T-cell (primary cell): Measurements from ENCODE around the gene NELL1. TPM values are rescaled to one million over a fixed set of nuclear protein-coding genes. Genes with fewer than 3 reads are reported as not detected.

ENCODE experiments used
- ATAC-seq, 4 experiments: fragments of 200-7000 bp in 3 of 4; fragments of 150-1000 bp in 1 of 4; cut with Tn5 transposase; replicated peaks in 1 of 4; 1 replicate in 3 of 4; 2 replicates in 1 of 4; pipeline ENCODE4 v1.10.0; 2021; ENCODE audit warnings: moderate library complexity in 3 of 4, mild to moderate bottlenecking in 2 of 4, moderate number of reproducible peaks in 1 of 4
- CTCF ChIA-PET, 2 donors: fragments of 300-600 bp; sonication (Branson Sonifier 250); formaldehyde crosslinking; loops; one replicate each; lab custom pipeline; 2022; ENCODE audit warnings: antibody characterized with exemption in 2 of 2; lab: Charles Lee
- POLR2A ChIA-PET, 2 donors: fragments of 300-600 bp; sonication (Branson Sonifier 250); formaldehyde crosslinking; loops; one replicate each; lab custom pipeline; 2022; ENCODE audit warnings: antibody characterized with exemption in 2 of 2; lab: Charles Lee
- DNase-seq, 35 experiments: peaks; one replicate each; pipeline versions ENCODE4 v3.0.0 to v3.0.0-alpha.2; 2013 to 2023
- H3K27ac ChIP-seq: one replicate; pipeline ENCODE4 v1.5.1; 2013; ENCODE audit warnings: low read length
- H3K27me3 ChIP-seq, 2 experiments: replicated peaks in 1 of 2; 1 replicate in 1 of 2; 2 replicates in 1 of 2; pipeline versions ENCODE4 v1.6.1 to v1.7.0; 2013; ENCODE audit warnings: low read length in 1 of 2, mixed read lengths in 1 of 2; ENCODE audit not compliant: control insufficient read depth in 2 of 2, insufficient read depth in 2 of 2; ENCODE audit errors: extremely low read depth in 1 of 2
- H3K36me3 ChIP-seq, 2 donors: 1 replicate in 1 of 2; 2 replicates in 1 of 2; pipeline versions ENCODE4 v1.6.1 to v1.7.0; 2013; ENCODE audit warnings: low read length in 1 of 2; ENCODE audit not compliant: control insufficient read depth in 2 of 2, insufficient read depth in 1 of 2; ENCODE audit errors: extremely low read depth in 1 of 2
- H3K4me1 ChIP-seq, 2 experiments: 1 replicate in 1 of 2; 2 replicates in 1 of 2; pipeline versions ENCODE4 v1.6.1 to v1.7.0; 2013; ENCODE audit warnings: low read length in 2 of 2, mixed read lengths in 1 of 2; ENCODE audit not compliant: insufficient read depth in 2 of 2, control insufficient read depth in 1 of 2; ENCODE audit errors: extremely low read depth in 1 of 2
- H3K4me3 ChIP-seq, 2 donors: 1 replicate in 1 of 2; 2 replicates in 1 of 2; pipeline versions ENCODE4 v1.5.1 to v1.7.0; 2013; ENCODE audit warnings: mild to moderate bottlenecking in 2 of 2, low read length in 1 of 2, moderate library complexity in 1 of 2; ENCODE audit not compliant: control insufficient read depth in 1 of 2; ENCODE audit errors: extremely low read depth in 1 of 2
- H3K9me3 ChIP-seq: 2 replicates; pipeline ENCODE4 v1.7.0; 2013
- H3K27ac Mint-ChIP-seq, 2 donors: one replicate each; pipeline ENCODE4 v1.8.0; 2020 to 2021; ENCODE audit warnings: mild to moderate bottlenecking in 2 of 2, mixed read lengths in 2 of 2
- H3K27me3 Mint-ChIP-seq, 2 donors: one replicate each; pipeline ENCODE4 v1.8.0; 2021 to 2022; ENCODE audit warnings: mixed read lengths in 2 of 2
- H3K36me3 Mint-ChIP-seq: one replicate; pipeline ENCODE4 v1.8.0; 2021; ENCODE audit warnings: mixed read lengths
- H3K4me1 Mint-ChIP-seq, 3 donors: one replicate each; pipeline ENCODE4 v1.8.0; 2020 to 2022; ENCODE audit warnings: mixed read lengths in 3 of 3, mild to moderate bottlenecking in 1 of 3
- H3K4me3 Mint-ChIP-seq, 3 donors: one replicate each; pipeline ENCODE4 v1.8.0; 2020 to 2022; ENCODE audit warnings: mild to moderate bottlenecking in 3 of 3, mixed read lengths in 3 of 3, moderate library complexity in 3 of 3
- H3K9me3 Mint-ChIP-seq, 3 donors: one replicate each; pipeline ENCODE4 v1.8.0; 2020 to 2022; ENCODE audit warnings: mixed read lengths in 3 of 3
- WGBS: methylation state at CpG from one replicate; pipeline ENCODE4 v1.1.5; 2013; ENCODE audit warnings: missing lambda C conversion rate; ENCODE audit not compliant: insufficient coverage; 5-methylcytosine and 5-hydroxymethylcytosine counted together
- total RNA-seq, 35 experiments: library from RNA in 6 of 35; stranded (reverse) in 6 of 35; fragments of 120-200 nt in 1 of 35; gene quantifications; one replicate each; pipeline versions ENCODE4 v1.2.1 to v1.2.4 and lab custom pipeline; 2013 to 2026

Gene NELL1
- total RNA-seq, 5 donors from 2014 or later (not counting 1 experiment from before 2014, with no cell fraction given), result not detected

- Mint-ChIP-seq H3K36me3 (no peaks in the 10 kb centered on the region), H3K4me1 (no peaks in the 10 kb centered on the region), H3K9me3 (peaks cover 4 to 7% (median 5%) of the 10 kb centered on the region in 3 donors), H3K27me3 (no peaks in the 10 kb centered on the region), H3K4me3 (no peak overlapping the region), H3K27ac (no peak overlapping the region)
- Histone ChIP-seq H3K9me3 (no peaks in the 10 kb centered on the region), H3K27ac (no peak overlapping the region), H3K27me3 (no peaks in the 10 kb centered on the region), H3K36me3 (no peaks in the 10 kb centered on the region), H3K4me3 (no peak overlapping the region), H3K4me1 (no peaks in the 10 kb centered on the region)
- WGBS, result 72% methylated on average over 2 of the region's 13 CpGs
- POLR2A ChIA-PET, result no interaction called here
- CTCF ChIA-PET, result no interaction called here
- ATAC-seq (no peak), DNase-seq (no peak)
Observed at GRCh38 chr11:20762116-20762844, 92.9 kb downstream of the NELL1 start.

GRCh38 chr11:20762980-20763379 lies 93.6 kb downstream of the NELL1 start:
- Mint-ChIP-seq H3K27ac (no peak overlapping the region), H3K4me1 (no peaks in the 10 kb centered on the region), H3K36me3 (no peaks in the 10 kb centered on the region), H3K9me3 (peaks cover 4 to 7% (median 5%) of the 10 kb centered on the region in 3 donors), H3K27me3 (no peaks in the 10 kb centered on the region), H3K4me3 (no peak overlapping the region)
- ChIA-PET CTCF (no interaction called here), POLR2A (no interaction called here)
- Histone ChIP-seq H3K9me3 (no peaks in the 10 kb centered on the region), H3K4me3 (no peak overlapping the region), H3K36me3 (no peaks in the 10 kb centered on the region), H3K4me1 (no peaks in the 10 kb centered on the region), H3K27ac (no peak overlapping the region), H3K27me3 (no peaks in the 10 kb centered on the region)
- ATAC-seq (no peak), DNase-seq (no peak)
- 69% methylated on average over 5 of the region's 7 CpGs for WGBS

- POLR2A ChIA-PET, result no interaction called here
- no peak for ATAC-seq
Observed at GRCh38 chr11:20770414-20770946, 101.1 kb downstream of the NELL1 start.

GRCh38 chr11:20771026-20771425 lies 101.6 kb downstream of the NELL1 start:
- no peaks in the 10 kb centered on the region for H3K4me1 Mint-ChIP-seq
- peaks cover 2 to 12% (median 5%) of the 10 kb centered on the region in 3 donors for H3K9me3 Mint-ChIP-seq
- peak overlapping the region in 1 of 2 donors; percentile 56 for H3K27ac Mint-ChIP-seq
- Histone ChIP-seq H3K4me1 (no peaks in the 10 kb centered on the region), H3K4me3 (no peak overlapping the region), H3K27ac (no peak overlapping the region), H3K36me3 (no peaks in the 10 kb centered on the region), H3K9me3 (no peaks in the 10 kb centered on the region), H3K27me3 (no peaks in the 10 kb centered on the region)
- DNase-seq (no peak), ATAC-seq (no peak)
- ChIA-PET CTCF (no interaction called here), POLR2A (no interaction called here)
- H3K36me3 Mint-ChIP-seq, result no peaks in the 10 kb centered on the region
- no peak overlapping the region for H3K4me3 Mint-ChIP-seq
- no peaks in the 10 kb centered on the region for H3K27me3 Mint-ChIP-seq

More at GRCh38 chr11:20770414-20770946, 101.1 kb downstream of the NELL1 start:
- Mint-ChIP-seq H3K27ac (no peak overlapping the region), H3K4me1 (no peaks in the 10 kb centered on the region), H3K27me3 (no peaks in the 10 kb centered on the region), H3K4me3 (no peak overlapping the region), H3K9me3 (peaks cover 2 to 12% (median 5%) of the 10 kb centered on the region in 3 donors), H3K36me3 (no peaks in the 10 kb centered on the region)
- no peaks in the 10 kb centered on the region for H3K36me3 ChIP-seq
- H3K27ac ChIP-seq, result no peak overlapping the region
- DNase-seq, result no peak
- H3K9me3 ChIP-seq, result no peaks in the 10 kb centered on the region
- H3K4me3 ChIP-seq, result no peak overlapping the region
- no CpG with 5 or more reads among the region's 1 CpG for WGBS
- no peaks in the 10 kb centered on the region for H3K27me3 ChIP-seq
- H3K4me1 ChIP-seq, result no peaks in the 10 kb centered on the region
- CTCF ChIA-PET, result no interaction called here

GRCh38 chr11:20771681-20772080 lies 102.3 kb downstream of the NELL1 start:
- no peaks in the 10 kb centered on the region for H3K36me3 ChIP-seq
- Mint-ChIP-seq H3K27me3 (no peaks in the 10 kb centered on the region), H3K9me3 (peaks cover 2 to 12% (median 5%) of the 10 kb centered on the region in 3 donors), H3K27ac (no peak overlapping the region), H3K4me3 (no peak overlapping the region), H3K36me3 (no peaks in the 10 kb centered on the region), H3K4me1 (no peaks in the 10 kb centered on the region)
- H3K27ac ChIP-seq, result no peak overlapping the region
- no peak overlapping the region for H3K4me3 ChIP-seq
- no peaks in the 10 kb centered on the region for H3K27me3 ChIP-seq
- 100% methylated on average over 2 of the region's 3 CpGs for WGBS
- ChIA-PET POLR2A (no interaction called here), CTCF (no interaction called here)
- no peaks in the 10 kb centered on the region for H3K4me1 ChIP-seq
- ATAC-seq (no peak), DNase-seq (no peak)
- no peaks in the 10 kb centered on the region for H3K9me3 ChIP-seq

- Mint-ChIP-seq H3K36me3 (no peaks in the 10 kb centered on the region), H3K27me3 (no peaks in the 10 kb centered on the region), H3K27ac (no peak overlapping the region), H3K4me1 (no peaks in the 10 kb centered on the region), H3K4me3 (no peak overlapping the region), H3K9me3 (peaks cover 2 to 7% (median 5%) of the 10 kb centered on the region in 3 donors)
- H3K9me3 ChIP-seq, result no peaks in the 10 kb centered on the region
- DNase-seq, result no peak
- no CpG with 5 or more reads among the region's 2 CpGs for WGBS
- ChIA-PET POLR2A (no interaction called here), CTCF (no interaction called here)
- H3K4me1 ChIP-seq, result no peaks in the 10 kb centered on the region
- no peaks in the 10 kb centered on the region for H3K36me3 ChIP-seq
- no peak overlapping the region for H3K27ac ChIP-seq
- ATAC-seq, result no peak
- H3K27me3 ChIP-seq, result no peaks in the 10 kb centered on the region
- no peak overlapping the region for H3K4me3 ChIP-seq
Observed at GRCh38 chr11:20775331-20775730, 105.9 kb downstream of the NELL1 start.
